ENCODE measurements around the gene POC1B. TPM values are rescaled to one million over a fixed set of nuclear protein-coding genes. Genes with fewer than 3 reads are reported as not detected.

Gene POC1B
- total RNA-seq, 1 experiment from 2014 or later, result 40.3 TPM

DNA sequence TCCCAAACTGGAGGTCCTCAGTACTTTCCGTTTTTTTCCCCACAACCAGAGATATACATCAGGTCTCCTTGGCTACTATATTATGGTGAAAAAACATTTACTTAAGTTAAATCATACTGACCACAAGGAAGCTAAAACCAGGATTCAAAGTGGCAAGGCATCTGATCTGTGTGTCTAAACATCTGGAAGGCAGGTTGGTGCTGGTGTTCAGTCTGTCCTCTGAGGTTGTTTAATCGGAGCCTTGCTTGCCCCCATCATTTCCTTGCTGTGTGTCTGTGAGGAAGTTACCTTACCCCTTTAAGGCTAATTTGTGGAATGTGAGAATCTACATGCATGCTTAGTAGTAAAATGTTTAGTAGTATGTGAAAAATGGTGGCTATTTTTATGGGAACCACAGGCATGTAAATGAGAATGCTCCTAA, 76.9 kb downstream of the POC1B start:
- H3K36me3 Mint-ChIP-seq (ENCODE audit: insufficient read depth, unreplicated experiment), result no peaks in the 10 kb centered on the region
- no peak for DNase-seq
- H3K9me3 Mint-ChIP-seq (ENCODE audit: low read depth, unreplicated experiment), result no peaks in the 10 kb centered on the region
- CTCF ChIA-PET, result no interaction called here
- no peak overlapping the region for H3K27ac Mint-ChIP-seq (ENCODE audit: unreplicated experiment)
- TF ChIP-seq, protein P1, sequence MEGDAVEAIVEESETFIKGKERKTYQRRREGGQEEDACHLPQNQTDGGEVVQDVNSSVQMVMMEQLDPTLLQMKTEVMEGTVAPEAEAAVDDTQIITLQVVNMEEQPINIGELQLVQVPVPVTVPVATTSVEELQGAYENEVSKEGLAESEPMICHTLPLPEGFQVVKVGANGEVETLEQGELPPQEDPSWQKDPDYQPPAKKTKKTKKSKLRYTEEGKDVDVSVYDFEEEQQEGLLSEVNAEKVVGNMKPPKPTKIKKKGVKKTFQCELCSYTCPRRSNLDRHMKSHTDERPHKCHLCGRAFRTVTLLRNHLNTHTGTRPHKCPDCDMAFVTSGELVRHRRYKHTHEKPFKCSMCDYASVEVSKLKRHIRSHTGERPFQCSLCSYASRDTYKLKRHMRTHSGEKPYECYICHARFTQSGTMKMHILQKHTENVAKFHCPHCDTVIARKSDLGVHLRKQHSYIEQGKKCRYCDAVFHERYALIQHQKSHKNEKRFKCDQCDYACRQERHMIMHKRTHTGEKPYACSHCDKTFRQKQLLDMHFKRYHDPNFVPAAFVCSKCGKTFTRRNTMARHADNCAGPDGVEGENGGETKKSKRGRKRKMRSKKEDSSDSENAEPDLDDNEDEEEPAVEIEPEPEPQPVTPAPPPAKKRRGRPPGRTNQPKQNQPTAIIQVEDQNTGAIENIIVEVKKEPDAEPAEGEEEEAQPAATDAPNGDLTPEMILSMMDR (IDR thresholded peaks at IDR 0.05; ENCODE audit: unreplicated experiment), result no peak
- peaks cover 40% of the 10 kb centered on the region for H3K4me1 Mint-ChIP-seq (ENCODE audit: low read depth, unreplicated experiment)
- no TSS peak for BruUV-seq (replicated peaks)
- no peak overlapping the region for H3K4me3 Mint-ChIP-seq (ENCODE audit: low read depth, unreplicated experiment)
- intact Hi-C loops (cut with micrococcal nuclease; ENCODE audit: unreplicated experiment), result no loop called here
- no peaks in the 10 kb centered on the region for H3K27me3 Mint-ChIP-seq (ENCODE audit: unreplicated experiment)

- Mint-ChIP-seq H3K9me3 (ENCODE audit: low read depth, unreplicated experiment) (no peaks in the 10 kb centered on the region), H3K36me3 (ENCODE audit: insufficient read depth, unreplicated experiment) (no peaks in the 10 kb centered on the region), H3K4me3 (ENCODE audit: low read depth, unreplicated experiment) (no peak overlapping the region), H3K27ac (ENCODE audit: unreplicated experiment) (no peak overlapping the region), H3K4me1 (ENCODE audit: low read depth, unreplicated experiment) (peaks cover 38% of the 10 kb centered on the region), H3K27me3 (ENCODE audit: unreplicated experiment) (no peaks in the 10 kb centered on the region)
- BruUV-seq (replicated peaks), result no TSS peak
- no peak for DNase-seq
- CTCF ChIA-PET, result no interaction called here
- TF ChIP-seq, protein P1 (IDR thresholded peaks at IDR 0.05; ENCODE audit: unreplicated experiment), result no peak
- intact Hi-C loops (cut with micrococcal nuclease; ENCODE audit: unreplicated experiment), result no loop called here
These were observed 77.3 kb downstream of the POC1B start for GRCh38 chr12:89448526-89448925.

DNA sequence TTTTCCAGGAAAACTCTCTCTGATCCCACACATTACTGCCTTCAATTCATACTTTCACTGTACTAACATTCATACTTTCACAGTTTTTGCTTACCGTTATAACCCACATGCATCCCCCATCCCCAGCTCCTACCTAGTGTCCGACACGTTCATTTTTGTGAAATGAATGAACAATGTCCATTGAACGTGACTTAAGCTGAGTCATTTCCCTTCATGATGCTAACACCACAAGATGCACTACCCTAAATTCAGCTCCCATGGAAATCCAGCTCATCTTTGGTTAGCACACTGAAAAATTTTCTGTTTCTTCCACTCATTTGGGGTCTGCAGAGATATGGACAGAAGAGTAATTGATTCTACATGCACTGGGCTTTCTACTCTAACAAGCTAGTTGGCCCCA, 85.9 kb downstream of the POC1B start:
- CTCF ChIA-PET, result no interaction called here
- intact Hi-C loops (cut with micrococcal nuclease; ENCODE audit: unreplicated experiment), result no loop called here
- H3K4me1 Mint-ChIP-seq (ENCODE audit: low read depth, unreplicated experiment), result no peaks in the 10 kb centered on the region

DNA sequence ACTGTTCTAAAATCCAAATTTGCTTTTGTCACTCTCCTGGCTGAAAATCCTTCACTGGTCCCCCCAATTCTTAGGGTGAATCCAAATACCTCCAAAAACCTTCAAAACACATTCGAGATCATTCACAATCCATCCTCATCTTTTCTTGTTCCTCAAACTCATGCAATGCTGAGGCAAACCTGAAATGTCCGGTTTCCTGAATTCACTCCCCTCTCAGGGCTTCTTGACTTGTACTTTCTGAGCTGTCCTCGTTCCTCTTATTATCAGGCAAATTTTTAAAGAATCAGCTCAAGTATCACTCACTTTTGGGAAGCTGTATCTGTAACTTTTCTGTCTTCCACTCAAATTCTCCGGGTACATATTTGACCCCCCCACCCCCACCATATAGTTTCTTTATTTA, 88.6 kb downstream of the POC1B start:
- H3K27ac Mint-ChIP-seq (ENCODE audit: unreplicated experiment), result no peak overlapping the region
- CTCF ChIA-PET, result interaction anchor here (0.7 kb wide), 1 partner anchor 45 kb away, joined by 4 read pairs; no protein-coding TSS in a partner anchor
- H3K9me3 Mint-ChIP-seq (ENCODE audit: low read depth, unreplicated experiment), result no peaks in the 10 kb centered on the region
- no TSS peak for BruUV-seq (replicated peaks)
- H3K4me3 Mint-ChIP-seq (ENCODE audit: low read depth, unreplicated experiment), result no peak overlapping the region
- intact Hi-C loops (cut with micrococcal nuclease; ENCODE audit: unreplicated experiment), result no loop called here
- DNase-seq, result no peak
- no peaks in the 10 kb centered on the region for H3K36me3 Mint-ChIP-seq (ENCODE audit: insufficient read depth, unreplicated experiment)
- H3K27me3 Mint-ChIP-seq (ENCODE audit: unreplicated experiment), result no peaks in the 10 kb centered on the region
- TF ChIP-seq, protein P1 (IDR thresholded peaks at IDR 0.05; ENCODE audit: unreplicated experiment), result no peak
- no peaks in the 10 kb centered on the region for H3K4me1 Mint-ChIP-seq (ENCODE audit: low read depth, unreplicated experiment)

More for the DNA sequence above, 85.9 kb downstream of the POC1B start:
- TF ChIP-seq, protein P1 (IDR thresholded peaks at IDR 0.05; ENCODE audit: unreplicated experiment), result no peak
- Mint-ChIP-seq H3K36me3 (ENCODE audit: insufficient read depth, unreplicated experiment) (no peaks in the 10 kb centered on the region), H3K4me3 (ENCODE audit: low read depth, unreplicated experiment) (no peak overlapping the region), H3K27ac (ENCODE audit: unreplicated experiment) (no peak overlapping the region), H3K27me3 (ENCODE audit: unreplicated experiment) (no peaks in the 10 kb centered on the region), H3K9me3 (ENCODE audit: low read depth, unreplicated experiment) (peaks cover 3% of the 10 kb centered on the region)
- no TSS peak for BruUV-seq (replicated peaks)
- no peak for DNase-seq
